ENCODE results near the gene MMP3.

- no peak for TF ChIP-seq CTCF (IDR thresholded peaks at IDR 0.05)
- no peak for TF ChIP-seq POLR2A (IDR thresholded peaks at IDR 0.05)
Measured at GRCh38 chr11:102837646-102838045, 5.8 kb downstream of the MMP3 start.
